GM23338 (cell line): ENCODE results near the gene FBXL17. TPM values are rescaled to one million over a fixed set of nuclear protein-coding genes. Genes with fewer than 3 reads are reported as not detected.

Source experiments
- ATAC-seq: fragments of 200-7000 bp; cut with Tn5 transposase; 3 replicates; pipeline ENCODE4 v1.9.1; 2020
- DNase-seq: peaks from one replicate; pipeline ENCODE4 v3.0.0-alpha.2; 2015; ENCODE audit warnings: low spot score
- H2AFZ ChIP-seq: fragments of 200-600 bp; sonication (generic); 2 replicates; pipeline ENCODE4 v1.8.0; 2016; ENCODE audit warnings: antibody characterized with exemption, mild to moderate bottlenecking, moderate library complexity
- H3F3A ChIP-seq: fragments of 200-600 bp; sonication (generic); replicated peaks from 2 replicates; pipeline ENCODE4 v1.8.0; 2017; ENCODE audit warnings: antibody characterized with exemption, mixed run types, low read depth
- H3K27ac ChIP-seq: fragments of 200-600 bp; sonication (generic); 2 replicates; pipeline ENCODE4 v1.6.1; 2016; ENCODE audit warnings: low read depth
- H3K27me3 ChIP-seq: fragments of 200-600 bp; sonication (generic); 2 replicates; pipeline ENCODE4 v1.8.0; 2016; ENCODE audit warnings: mild to moderate bottlenecking, mixed run types, moderate library complexity; ENCODE audit not compliant: insufficient read depth
- H3K36me3 ChIP-seq: fragments of 200-600 bp; sonication (generic); 2 replicates; pipeline ENCODE4 v1.8.0; 2016; ENCODE audit warnings: mild to moderate bottlenecking; ENCODE audit not compliant: insufficient read depth
- H3K4me1 ChIP-seq: fragments of 200-600 bp; sonication (generic); 2 replicates; pipeline ENCODE4 v1.8.0; 2016; ENCODE audit warnings: mild to moderate bottlenecking, moderate library complexity; ENCODE audit not compliant: insufficient read depth
- H3K4me2 ChIP-seq: fragments of 200-600 bp; sonication (generic); 2 replicates; pipeline ENCODE4 v1.7.1; 2017; ENCODE audit warnings: mixed run types
- H3K4me3 ChIP-seq: fragments of 200-600 bp; sonication (generic); 2 replicates; pipeline ENCODE4 v1.6.1; 2016; ENCODE audit warnings: mixed run types
- H3K79me2 ChIP-seq: fragments of 200-600 bp; sonication (generic); replicated peaks from 2 replicates; pipeline ENCODE4 v1.8.0; 2017; ENCODE audit warnings: mild to moderate bottlenecking; ENCODE audit not compliant: insufficient read depth
- H3K9me2 ChIP-seq: fragments of 200-600 bp; sonication (generic); 2 replicates; pipeline ENCODE4 v1.8.0; 2017; ENCODE audit not compliant: insufficient read depth
- H4K20me1 ChIP-seq: fragments of 200-600 bp; sonication (generic); replicated peaks from 2 replicates; pipeline ENCODE4 v1.8.0; 2017; ENCODE audit warnings: mild to moderate bottlenecking; ENCODE audit not compliant: insufficient read depth
- H3K27ac Mint-ChIP-seq: 2 replicates; pipeline ENCODE4 v1.8.0; 2020; ENCODE audit warnings: inconsistent platforms, mild to moderate bottlenecking, moderate library complexity, mixed read lengths
- H3K27me3 Mint-ChIP-seq: 3 replicates; pipeline ENCODE4 v1.8.0; 2022; ENCODE audit warnings: low read depth, mild to moderate bottlenecking, moderate library complexity, mixed read lengths, inconsistent platforms; ENCODE audit not compliant: insufficient read depth, poor library complexity
- H3K36me3 Mint-ChIP-seq: 3 replicates; pipeline ENCODE4 v1.8.0; 2021; ENCODE audit warnings: low read depth, mild to moderate bottlenecking, inconsistent platforms, moderate library complexity, mixed read lengths
- H3K4me1 Mint-ChIP-seq: 3 replicates; pipeline ENCODE4 v1.8.0; 2020; ENCODE audit warnings: mild to moderate bottlenecking, inconsistent platforms, mixed read lengths
- H3K4me3 Mint-ChIP-seq: 3 replicates; pipeline ENCODE4 v1.8.0; 2021; ENCODE audit warnings: moderate library complexity, mild to moderate bottlenecking, inconsistent platforms, mixed read lengths
- H3K9me3 Mint-ChIP-seq: 3 replicates; pipeline ENCODE4 v1.8.0; 2020; ENCODE audit warnings: moderate library complexity, mild to moderate bottlenecking, inconsistent platforms, mixed read lengths
- CREB1 ChIP-seq: fragments of 250-450 bp; sonication (Bioruptor Pico); IDR thresholded peaks from 2 replicates; pipeline ENCODE4 v1.5.0; 2020; ENCODE audit warnings: low read depth, mild to moderate bottlenecking, moderate library complexity
- EZH2 ChIP-seq: fragments of 200-600 bp; sonication (generic); IDR thresholded peaks from one replicate; pipeline ENCODE4 v1.8.0; 2017; ENCODE audit warnings: antibody characterized with exemption, mild to moderate bottlenecking, low read depth; ENCODE audit not compliant: unreplicated experiment
- EZH2phosphoT487 ChIP-seq: fragments of 200-600 bp; sonication (generic); IDR thresholded peaks from one replicate; pipeline ENCODE4 v1.8.1; 2018; ENCODE audit warnings: antibody characterized with exemption; ENCODE audit not compliant: unreplicated experiment
- JUNB ChIP-seq: IDR thresholded peaks from one replicate; pipeline ENCODE4 v1.6.1; 2016; ENCODE audit warnings: antibody characterized with exemption; ENCODE audit not compliant: unreplicated experiment
- NANOG ChIP-seq: IDR thresholded peaks from 2 replicates; pipeline ENCODE4 v1.6.1; 2016; ENCODE audit warnings: antibody characterized with exemption, borderline replicate concordance
- POLR2AphosphoS5 ChIP-seq: IDR thresholded peaks from 2 replicates; pipeline ENCODE4 v1.6.1; 2016; ENCODE audit warnings: antibody characterized with exemption, low read depth
- STAT1 ChIP-seq: IDR thresholded peaks from one replicate; pipeline ENCODE4 v1.6.1; 2016; ENCODE audit warnings: antibody characterized with exemption; ENCODE audit not compliant: unreplicated experiment
- ZNF114 ChIP-seq: fragments of 250-450 bp; sonication (Bioruptor Pico); IDR thresholded peaks from 2 replicates; pipeline ENCODE4 v1.5.0; 2020; ENCODE audit warnings: mild to moderate bottlenecking, moderate library complexity
- ZNF331 ChIP-seq: fragments of 250-450 bp; sonication (Bioruptor Pico); IDR thresholded peaks from 2 replicates; pipeline ENCODE4 v1.5.0; 2020; ENCODE audit warnings: low read depth, mild to moderate bottlenecking, moderate library complexity
- polyA plus RNA-seq: library from polyadenylated mRNA; unstranded; fragments of >200 nt; fragmentation: Nextera tagmentation; extraction: Ambion mirVana; gene quantifications from 2 replicates; pipeline ENCODE4 v1.2.1, GENCODE V29; 2016
- total RNA-seq: library from RNA; depleted of rRNA; stranded (reverse); fragments of >200 nt; shearing (Covaris generic); gene quantifications from 2 replicates; pipeline ENCODE4 v1.2.3, GENCODE V29; 2014
- TF ChIP-seq, protein P1 (sequence below), 2 experiments: fragments of 200-600 bp in 1 of 2; sonication (generic) in 1 of 2; conservative IDR thresholded peaks; 2 replicates each; pipeline versions ENCODE4 v1.5.1 to v1.6.1; 2016 to 2017; ENCODE audit warnings: antibody characterized with exemption in 2 of 2, low read depth in 2 of 2, mild to moderate bottlenecking in 2 of 2, moderate library complexity in 1 of 2
- TF ChIP-seq, protein P2 (sequence below): IDR thresholded peaks from one replicate; pipeline ENCODE4 v1.6.1; 2018; ENCODE audit warnings: antibody characterized with exemption; ENCODE audit not compliant: unreplicated experiment
- TF ChIP-seq, protein P3 (sequence below): fragments of 250-450 bp; sonication (Bioruptor Pico); IDR thresholded peaks from 2 replicates; pipeline ENCODE4 v1.5.0; 2020; ENCODE audit warnings: mild to moderate bottlenecking, moderate library complexity

The FBXL17 gene
- total and polyA plus RNA-seq, 2 experiments from 2014 or later = 2.0 to 2.7 TPM

DNA sequence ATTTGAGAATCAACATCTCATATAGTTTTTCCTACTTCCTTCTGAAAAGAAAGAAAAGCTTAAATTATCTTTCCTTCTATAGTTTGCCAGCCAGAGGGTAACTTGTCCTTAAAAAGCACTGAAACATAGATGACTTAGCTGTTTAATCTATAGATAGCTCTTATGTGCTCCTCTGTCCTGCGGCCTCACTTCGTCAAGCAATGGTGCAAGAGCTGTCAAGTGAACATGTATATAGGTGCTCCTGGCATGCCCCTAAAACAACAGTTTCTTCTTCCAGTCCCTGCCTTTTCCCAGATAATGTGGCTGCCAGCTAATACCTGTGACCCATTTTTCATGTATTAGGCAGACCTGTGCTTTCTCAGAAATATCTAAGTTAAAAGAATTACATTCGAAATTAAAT lies 423.5 kb downstream of the FBXL17 start:
- no peak for TF ChIP-seq CREB1
- TF ChIP-seq EZH2 = no peak
- no peak for TF ChIP-seq POLR2AphosphoS5
- no peaks in the 10 kb centered on the region; the same call in 2 of the 3 replicates for H3K9me3 Mint-ChIP-seq

DNA sequence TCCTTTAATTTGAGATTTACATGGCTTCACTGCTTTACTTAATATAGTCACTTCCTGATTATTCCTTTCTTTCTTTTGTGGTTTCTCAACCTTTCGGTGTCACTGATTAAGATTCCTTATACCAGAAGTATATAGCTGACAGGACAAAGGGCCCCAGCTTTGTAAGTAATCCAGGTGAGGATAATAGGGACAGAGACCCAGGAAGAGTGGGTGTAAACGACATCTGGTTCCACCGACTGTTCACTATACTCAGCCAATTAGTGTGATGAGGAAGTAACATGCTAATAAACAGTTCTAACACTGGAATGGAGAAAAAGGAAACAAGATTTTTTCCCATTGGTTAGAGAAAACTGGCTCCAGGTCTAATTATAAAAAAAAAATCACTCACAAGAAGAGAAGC lies 424.8 kb downstream of the FBXL17 start:
- Histone ChIP-seq H2AFZ (no peak overlapping the region), H3K4me2 (no peak overlapping the region), H3K27ac (no peak overlapping the region), H3K79me2 (no peaks in the 10 kb centered on the region), H3K36me3 (no peaks in the 10 kb centered on the region), H3K9me2 (no peaks in the 10 kb centered on the region), H3K4me1 (no peaks in the 10 kb centered on the region), H3F3A (no peaks in the 10 kb centered on the region), H3K4me3 (no peak overlapping the region), H3K27me3 (no peaks in the 10 kb centered on the region), H4K20me1 (no peaks in the 10 kb centered on the region)
- Mint-ChIP-seq H3K27me3 (no peaks in the 10 kb centered on the region), H3K4me3 (no peak overlapping the region), H3K27ac (no peak overlapping the region), H3K36me3 (no peaks in the 10 kb centered on the region), H3K9me3 (no peaks in the 10 kb centered on the region; the same call in 2 of the 3 replicates), H3K4me1 (peaks cover 4% of the 10 kb centered on the region)
- ATAC-seq = peak; percentile 55
- DNase-seq = no peak
- no peak for TF ChIP-seq POLR2AphosphoS5
- no peak for TF ChIP-seq ZNF114 (CRISPR knock-in tag)
- no peak for TF ChIP-seq ZNF331
- TF ChIP-seq, protein P1, sequence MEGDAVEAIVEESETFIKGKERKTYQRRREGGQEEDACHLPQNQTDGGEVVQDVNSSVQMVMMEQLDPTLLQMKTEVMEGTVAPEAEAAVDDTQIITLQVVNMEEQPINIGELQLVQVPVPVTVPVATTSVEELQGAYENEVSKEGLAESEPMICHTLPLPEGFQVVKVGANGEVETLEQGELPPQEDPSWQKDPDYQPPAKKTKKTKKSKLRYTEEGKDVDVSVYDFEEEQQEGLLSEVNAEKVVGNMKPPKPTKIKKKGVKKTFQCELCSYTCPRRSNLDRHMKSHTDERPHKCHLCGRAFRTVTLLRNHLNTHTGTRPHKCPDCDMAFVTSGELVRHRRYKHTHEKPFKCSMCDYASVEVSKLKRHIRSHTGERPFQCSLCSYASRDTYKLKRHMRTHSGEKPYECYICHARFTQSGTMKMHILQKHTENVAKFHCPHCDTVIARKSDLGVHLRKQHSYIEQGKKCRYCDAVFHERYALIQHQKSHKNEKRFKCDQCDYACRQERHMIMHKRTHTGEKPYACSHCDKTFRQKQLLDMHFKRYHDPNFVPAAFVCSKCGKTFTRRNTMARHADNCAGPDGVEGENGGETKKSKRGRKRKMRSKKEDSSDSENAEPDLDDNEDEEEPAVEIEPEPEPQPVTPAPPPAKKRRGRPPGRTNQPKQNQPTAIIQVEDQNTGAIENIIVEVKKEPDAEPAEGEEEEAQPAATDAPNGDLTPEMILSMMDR (conservative IDR thresholded peaks at IDR 0.05; ENCODE audit: low read depth in 2 of 2) = no peak
- TF ChIP-seq, protein P2, sequence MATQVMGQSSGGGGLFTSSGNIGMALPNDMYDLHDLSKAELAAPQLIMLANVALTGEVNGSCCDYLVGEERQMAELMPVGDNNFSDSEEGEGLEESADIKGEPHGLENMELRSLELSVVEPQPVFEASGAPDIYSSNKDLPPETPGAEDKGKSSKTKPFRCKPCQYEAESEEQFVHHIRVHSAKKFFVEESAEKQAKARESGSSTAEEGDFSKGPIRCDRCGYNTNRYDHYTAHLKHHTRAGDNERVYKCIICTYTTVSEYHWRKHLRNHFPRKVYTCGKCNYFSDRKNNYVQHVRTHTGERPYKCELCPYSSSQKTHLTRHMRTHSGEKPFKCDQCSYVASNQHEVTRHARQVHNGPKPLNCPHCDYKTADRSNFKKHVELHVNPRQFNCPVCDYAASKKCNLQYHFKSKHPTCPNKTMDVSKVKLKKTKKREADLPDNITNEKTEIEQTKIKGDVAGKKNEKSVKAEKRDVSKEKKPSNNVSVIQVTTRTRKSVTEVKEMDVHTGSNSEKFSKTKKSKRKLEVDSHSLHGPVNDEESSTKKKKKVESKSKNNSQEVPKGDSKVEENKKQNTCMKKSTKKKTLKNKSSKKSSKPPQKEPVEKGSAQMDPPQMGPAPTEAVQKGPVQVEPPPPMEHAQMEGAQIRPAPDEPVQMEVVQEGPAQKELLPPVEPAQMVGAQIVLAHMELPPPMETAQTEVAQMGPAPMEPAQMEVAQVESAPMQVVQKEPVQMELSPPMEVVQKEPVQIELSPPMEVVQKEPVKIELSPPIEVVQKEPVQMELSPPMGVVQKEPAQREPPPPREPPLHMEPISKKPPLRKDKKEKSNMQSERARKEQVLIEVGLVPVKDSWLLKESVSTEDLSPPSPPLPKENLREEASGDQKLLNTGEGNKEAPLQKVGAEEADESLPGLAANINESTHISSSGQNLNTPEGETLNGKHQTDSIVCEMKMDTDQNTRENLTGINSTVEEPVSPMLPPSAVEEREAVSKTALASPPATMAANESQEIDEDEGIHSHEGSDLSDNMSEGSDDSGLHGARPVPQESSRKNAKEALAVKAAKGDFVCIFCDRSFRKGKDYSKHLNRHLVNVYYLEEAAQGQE = no peak
- TF ChIP-seq, protein P3, sequence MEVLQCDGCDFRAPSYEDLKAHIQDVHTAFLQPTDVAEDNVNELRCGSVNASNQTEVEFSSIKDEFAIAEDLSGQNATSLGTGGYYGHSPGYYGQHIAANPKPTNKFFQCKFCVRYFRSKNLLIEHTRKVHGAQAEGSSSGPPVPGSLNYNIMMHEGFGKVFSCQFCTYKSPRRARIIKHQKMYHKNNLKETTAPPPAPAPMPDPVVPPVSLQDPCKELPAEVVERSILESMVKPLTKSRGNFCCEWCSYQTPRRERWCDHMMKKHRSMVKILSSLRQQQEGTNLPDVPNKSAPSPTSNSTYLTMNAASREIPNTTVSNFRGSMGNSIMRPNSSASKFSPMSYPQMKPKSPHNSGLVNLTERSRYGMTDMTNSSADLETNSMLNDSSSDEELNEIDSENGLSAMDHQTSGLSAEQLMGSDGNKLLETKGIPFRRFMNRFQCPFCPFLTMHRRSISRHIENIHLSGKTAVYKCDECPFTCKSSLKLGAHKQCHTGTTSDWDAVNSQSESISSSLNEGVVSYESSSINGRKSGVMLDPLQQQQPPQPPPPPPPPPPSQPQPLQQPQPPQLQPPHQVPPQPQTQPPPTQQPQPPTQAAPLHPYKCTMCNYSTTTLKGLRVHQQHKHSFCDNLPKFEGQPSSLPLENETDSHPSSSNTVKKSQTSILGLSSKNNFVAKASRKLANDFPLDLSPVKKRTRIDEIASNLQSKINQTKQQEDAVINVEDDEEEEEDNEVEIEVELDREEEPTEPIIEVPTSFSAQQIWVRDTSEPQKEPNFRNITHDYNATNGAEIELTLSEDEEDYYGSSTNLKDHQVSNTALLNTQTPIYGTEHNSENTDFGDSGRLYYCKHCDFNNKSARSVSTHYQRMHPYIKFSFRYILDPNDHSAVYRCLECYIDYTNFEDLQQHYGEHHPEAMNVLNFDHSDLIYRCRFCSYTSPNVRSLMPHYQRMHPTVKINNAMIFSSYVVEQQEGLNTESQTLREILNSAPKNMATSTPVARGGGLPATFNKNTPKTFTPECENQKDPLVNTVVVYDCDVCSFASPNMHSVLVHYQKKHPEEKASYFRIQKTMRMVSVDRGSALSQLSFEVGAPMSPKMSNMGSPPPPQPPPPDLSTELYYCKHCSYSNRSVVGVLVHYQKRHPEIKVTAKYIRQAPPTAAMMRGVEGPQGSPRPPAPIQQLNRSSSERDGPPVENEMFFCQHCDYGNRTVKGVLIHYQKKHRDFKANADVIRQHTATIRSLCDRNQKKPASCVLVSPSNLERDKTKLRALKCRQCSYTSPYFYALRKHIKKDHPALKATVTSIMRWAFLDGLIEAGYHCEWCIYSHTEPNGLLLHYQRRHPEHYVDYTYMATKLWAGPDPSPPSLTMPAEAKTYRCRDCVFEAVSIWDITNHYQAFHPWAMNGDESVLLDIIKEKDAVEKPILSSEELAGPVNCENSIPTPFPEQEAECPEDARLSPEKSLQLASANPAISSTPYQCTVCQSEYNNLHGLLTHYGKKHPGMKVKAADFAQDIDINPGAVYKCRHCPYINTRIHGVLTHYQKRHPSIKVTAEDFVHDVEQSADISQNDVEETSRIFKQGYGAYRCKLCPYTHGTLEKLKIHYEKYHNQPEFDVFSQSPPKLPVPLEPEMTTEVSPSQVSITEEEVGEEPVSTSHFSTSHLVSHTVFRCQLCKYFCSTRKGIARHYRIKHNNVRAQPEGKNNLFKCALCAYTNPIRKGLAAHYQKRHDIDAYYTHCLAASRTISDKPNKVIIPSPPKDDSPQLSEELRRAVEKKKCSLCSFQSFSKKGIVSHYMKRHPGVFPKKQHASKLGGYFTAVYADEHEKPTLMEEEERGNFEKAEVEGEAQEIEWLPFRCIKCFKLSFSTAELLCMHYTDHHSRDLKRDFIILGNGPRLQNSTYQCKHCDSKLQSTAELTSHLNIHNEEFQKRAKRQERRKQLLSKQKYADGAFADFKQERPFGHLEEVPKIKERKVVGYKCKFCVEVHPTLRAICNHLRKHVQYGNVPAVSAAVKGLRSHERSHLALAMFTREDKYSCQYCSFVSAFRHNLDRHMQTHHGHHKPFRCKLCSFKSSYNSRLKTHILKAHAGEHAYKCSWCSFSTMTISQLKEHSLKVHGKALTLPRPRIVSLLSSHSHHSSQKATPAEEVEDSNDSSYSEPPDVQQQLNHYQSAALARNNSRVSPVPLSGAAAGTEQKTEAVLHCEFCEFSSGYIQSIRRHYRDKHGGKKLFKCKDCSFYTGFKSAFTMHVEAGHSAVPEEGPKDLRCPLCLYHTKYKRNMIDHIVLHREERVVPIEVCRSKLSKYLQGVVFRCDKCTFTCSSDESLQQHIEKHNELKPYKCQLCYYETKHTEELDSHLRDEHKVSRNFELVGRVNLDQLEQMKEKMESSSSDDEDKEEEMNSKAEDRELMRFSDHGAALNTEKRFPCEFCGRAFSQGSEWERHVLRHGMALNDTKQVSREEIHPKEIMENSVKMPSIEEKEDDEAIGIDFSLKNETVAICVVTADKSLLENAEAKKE (CRISPR knock-in tag) = no peak
- no peak for TF ChIP-seq EZH2phosphoT487
- no peak for TF ChIP-seq NANOG
- no peak for TF ChIP-seq CREB1
- no peak for TF ChIP-seq STAT1
- no peak for TF ChIP-seq JUNB

More for the DNA sequence above, 423.5 kb downstream of the FBXL17 start:
- Histone ChIP-seq H3K4me2 (no peak overlapping the region), H3K9me2 (no peaks in the 10 kb centered on the region), H4K20me1 (no peaks in the 10 kb centered on the region), H3K79me2 (no peaks in the 10 kb centered on the region), H3K36me3 (no peaks in the 10 kb centered on the region), H3K4me1 (no peaks in the 10 kb centered on the region), H3K27me3 (no peaks in the 10 kb centered on the region), H3F3A (no peaks in the 10 kb centered on the region), H3K27ac (no peak overlapping the region), H3K4me3 (no peak overlapping the region), H2AFZ (no peak overlapping the region)
- H3K36me3 Mint-ChIP-seq = no peaks in the 10 kb centered on the region
- no peak overlapping the region for H3K27ac Mint-ChIP-seq
- DNase-seq = no peak
- no peak for ATAC-seq
- H3K27me3 Mint-ChIP-seq = no peaks in the 10 kb centered on the region
- peaks cover 4% of the 10 kb centered on the region for H3K4me1 Mint-ChIP-seq
- H3K4me3 Mint-ChIP-seq = no peak overlapping the region
